Nephron progenitor cell (in vitro differentiated cells): Measurements from ENCODE around the gene ZFAND3.

Experiments used
- DNase-seq: peaks from one replicate; pipeline ENCODE4 v3.0.0; 2021
- H3K27ac Mint-ChIP-seq: 2 replicates; pipeline ENCODE4 v1.8.0; 2021; ENCODE audit warnings: mild to moderate bottlenecking, moderate library complexity, mixed read lengths
- H3K27me3 Mint-ChIP-seq: 2 replicates; pipeline ENCODE4 v1.8.0; 2021; ENCODE audit warnings: mild to moderate bottlenecking, low read depth, mixed read lengths; ENCODE audit not compliant: poor library complexity
- H3K36me3 Mint-ChIP-seq: 2 replicates; pipeline ENCODE4 v1.8.0; 2021; ENCODE audit warnings: low read depth, mixed read lengths
- H3K4me1 Mint-ChIP-seq: 2 replicates; pipeline ENCODE4 v1.8.0; 2021; ENCODE audit warnings: mixed read lengths
- H3K4me3 Mint-ChIP-seq: 2 replicates; pipeline ENCODE4 v1.8.0; 2021; ENCODE audit warnings: mild to moderate bottlenecking, moderate library complexity, mixed read lengths
- H3K9me3 Mint-ChIP-seq: 2 replicates; pipeline ENCODE4 v1.8.0; 2021; ENCODE audit warnings: mild to moderate bottlenecking, moderate library complexity, mixed read lengths
- TF ChIP-seq, protein P1 (sequence below): fragments of 200-600 bp; sonication (generic); IDR thresholded peaks from 2 replicates; pipeline ENCODE4 v1.5.0; 2021; ENCODE audit warnings: antibody characterized with exemption

ZFAND3 gene

DNA sequence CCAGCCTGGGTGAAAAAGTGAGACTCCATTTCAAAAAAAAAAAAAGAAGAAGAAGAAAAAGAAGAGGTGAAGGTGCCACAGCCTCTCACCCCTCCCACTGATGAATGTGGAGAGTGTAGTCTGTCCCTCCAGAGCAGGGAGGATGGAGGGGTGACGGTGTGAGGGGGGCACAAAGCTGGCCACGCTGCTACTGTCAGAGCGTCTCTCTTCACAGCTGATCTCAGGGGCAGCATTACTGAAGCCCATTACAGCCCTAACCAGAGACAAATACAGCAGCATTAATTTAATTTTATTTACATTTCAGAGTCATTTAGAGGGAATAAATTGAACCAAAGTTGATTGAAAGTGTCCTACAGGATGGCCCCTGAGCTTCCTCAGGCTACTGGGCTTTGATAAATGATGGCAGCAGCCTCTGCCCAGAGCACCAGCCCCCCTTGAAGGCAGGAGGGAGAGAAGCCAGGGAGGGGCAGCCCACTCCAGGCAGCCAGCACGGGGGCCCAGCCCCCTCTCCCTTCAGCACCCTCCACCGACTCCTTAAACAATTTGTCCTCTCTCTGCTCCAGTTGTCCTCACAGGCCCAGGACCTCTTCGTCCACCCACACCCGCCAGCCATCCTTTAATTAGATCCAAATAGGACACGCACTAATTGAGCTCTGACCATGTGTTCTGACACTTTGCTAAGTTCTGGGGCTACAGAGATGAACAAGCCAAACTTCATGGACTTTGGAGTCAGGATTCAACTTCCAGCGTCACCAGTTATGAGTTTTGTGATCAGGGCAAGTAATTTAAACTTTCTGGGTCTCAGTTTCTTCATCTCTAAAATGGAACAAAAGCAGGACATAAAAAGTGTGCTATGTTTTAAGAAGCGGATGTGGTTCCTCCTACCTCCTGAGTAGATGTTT, 18.6 kb upstream of the ZFAND3 start:
- TF ChIP-seq, protein P1, sequence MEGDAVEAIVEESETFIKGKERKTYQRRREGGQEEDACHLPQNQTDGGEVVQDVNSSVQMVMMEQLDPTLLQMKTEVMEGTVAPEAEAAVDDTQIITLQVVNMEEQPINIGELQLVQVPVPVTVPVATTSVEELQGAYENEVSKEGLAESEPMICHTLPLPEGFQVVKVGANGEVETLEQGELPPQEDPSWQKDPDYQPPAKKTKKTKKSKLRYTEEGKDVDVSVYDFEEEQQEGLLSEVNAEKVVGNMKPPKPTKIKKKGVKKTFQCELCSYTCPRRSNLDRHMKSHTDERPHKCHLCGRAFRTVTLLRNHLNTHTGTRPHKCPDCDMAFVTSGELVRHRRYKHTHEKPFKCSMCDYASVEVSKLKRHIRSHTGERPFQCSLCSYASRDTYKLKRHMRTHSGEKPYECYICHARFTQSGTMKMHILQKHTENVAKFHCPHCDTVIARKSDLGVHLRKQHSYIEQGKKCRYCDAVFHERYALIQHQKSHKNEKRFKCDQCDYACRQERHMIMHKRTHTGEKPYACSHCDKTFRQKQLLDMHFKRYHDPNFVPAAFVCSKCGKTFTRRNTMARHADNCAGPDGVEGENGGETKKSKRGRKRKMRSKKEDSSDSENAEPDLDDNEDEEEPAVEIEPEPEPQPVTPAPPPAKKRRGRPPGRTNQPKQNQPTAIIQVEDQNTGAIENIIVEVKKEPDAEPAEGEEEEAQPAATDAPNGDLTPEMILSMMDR: no peak
- H3K36me3 Mint-ChIP-seq: no peaks in the 10 kb centered on the region
- peaks cover 23% of the 10 kb centered on the region for H3K4me1 Mint-ChIP-seq
- H3K27me3 Mint-ChIP-seq: peaks cover 28% of the 10 kb centered on the region
- no peaks in the 10 kb centered on the region for H3K9me3 Mint-ChIP-seq
- H3K27ac Mint-ChIP-seq: no peak overlapping the region
- no peak overlapping the region for H3K4me3 Mint-ChIP-seq
- DNase-seq: no peak

DNA sequence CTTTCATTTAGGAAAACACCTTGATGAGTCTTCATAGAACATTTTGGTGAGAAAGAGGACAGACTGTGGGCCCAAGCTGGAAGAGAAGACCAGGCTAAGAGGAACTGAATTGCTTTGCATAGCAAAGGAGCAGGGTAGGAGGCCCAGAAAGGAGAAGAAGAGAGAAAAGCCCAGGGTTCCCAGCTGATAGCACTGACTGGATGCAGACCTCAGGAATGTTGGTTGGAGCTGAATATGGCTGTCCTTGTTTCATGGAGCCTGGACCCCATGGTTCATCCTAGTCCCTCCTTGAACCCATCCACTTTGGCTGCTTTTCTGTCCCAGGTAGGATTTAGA, 18.0 kb upstream of the ZFAND3 start:
- no peaks in the 10 kb centered on the region for H3K9me3 Mint-ChIP-seq
- no peak overlapping the region for H3K4me3 Mint-ChIP-seq
- peaks cover 28% of the 10 kb centered on the region for H3K27me3 Mint-ChIP-seq
- H3K27ac Mint-ChIP-seq: no peak overlapping the region
- TF ChIP-seq, protein P1: no peak
- peaks cover 23% of the 10 kb centered on the region for H3K4me1 Mint-ChIP-seq
- DNase-seq: no peak
- no peaks in the 10 kb centered on the region for H3K36me3 Mint-ChIP-seq

DNA sequence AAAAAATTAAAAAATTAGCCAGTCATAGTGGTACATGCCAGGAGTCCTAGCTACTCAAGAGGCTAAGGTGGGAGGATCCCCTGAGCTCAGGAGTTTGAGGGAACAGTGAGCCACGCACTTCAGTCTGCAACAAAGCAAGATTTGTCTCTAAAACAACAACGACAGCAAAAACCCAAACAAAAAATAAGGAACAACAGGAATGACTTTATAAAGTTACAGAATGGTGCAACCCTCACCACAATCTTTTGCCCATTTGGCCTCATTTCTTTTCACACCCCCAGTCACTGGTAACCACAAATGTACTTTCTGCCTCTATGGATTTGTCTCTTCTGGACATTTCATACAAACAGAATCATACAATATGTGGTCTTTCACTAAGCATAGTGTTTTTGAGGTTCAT, 16.7 kb upstream of the ZFAND3 start:
- DNase-seq: no peak
- TF ChIP-seq, protein P1: no peak
- H3K4me1 Mint-ChIP-seq: peaks cover 32% of the 10 kb centered on the region
- no peaks in the 10 kb centered on the region for H3K9me3 Mint-ChIP-seq
- no peak overlapping the region for H3K27ac Mint-ChIP-seq
- no peaks in the 10 kb centered on the region for H3K36me3 Mint-ChIP-seq
- H3K27me3 Mint-ChIP-seq: peaks cover 34% of the 10 kb centered on the region
- no peak overlapping the region for H3K4me3 Mint-ChIP-seq

DNA sequence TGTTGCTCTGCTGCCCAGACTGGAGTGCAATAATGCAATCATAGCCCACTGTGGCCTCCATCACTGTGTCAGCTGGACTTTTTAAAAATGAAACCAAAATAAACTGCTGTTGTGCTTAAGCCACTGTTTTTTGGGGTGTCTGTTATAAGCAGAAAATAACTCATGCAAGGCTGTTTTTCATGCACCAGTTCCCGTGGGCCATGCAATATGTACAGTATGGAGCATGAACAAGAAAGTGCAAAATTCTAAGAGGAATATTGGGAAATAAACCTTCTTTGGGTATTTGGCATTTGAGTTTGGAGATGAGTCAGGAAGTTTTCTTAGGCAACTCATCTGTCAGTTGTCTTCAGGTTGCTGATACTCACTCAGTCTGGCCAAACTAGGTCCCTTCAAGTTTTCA, 14.9 kb upstream of the ZFAND3 start:
- H3K4me3 Mint-ChIP-seq: no peak overlapping the region
- no peaks in the 10 kb centered on the region for H3K9me3 Mint-ChIP-seq
- TF ChIP-seq, protein P1: no peak
- no peak overlapping the region for H3K27ac Mint-ChIP-seq
- H3K27me3 Mint-ChIP-seq: peaks cover 30% of the 10 kb centered on the region
- no peaks in the 10 kb centered on the region for H3K36me3 Mint-ChIP-seq
- no peak for DNase-seq
- peaks cover 43% of the 10 kb centered on the region for H3K4me1 Mint-ChIP-seq

DNA sequence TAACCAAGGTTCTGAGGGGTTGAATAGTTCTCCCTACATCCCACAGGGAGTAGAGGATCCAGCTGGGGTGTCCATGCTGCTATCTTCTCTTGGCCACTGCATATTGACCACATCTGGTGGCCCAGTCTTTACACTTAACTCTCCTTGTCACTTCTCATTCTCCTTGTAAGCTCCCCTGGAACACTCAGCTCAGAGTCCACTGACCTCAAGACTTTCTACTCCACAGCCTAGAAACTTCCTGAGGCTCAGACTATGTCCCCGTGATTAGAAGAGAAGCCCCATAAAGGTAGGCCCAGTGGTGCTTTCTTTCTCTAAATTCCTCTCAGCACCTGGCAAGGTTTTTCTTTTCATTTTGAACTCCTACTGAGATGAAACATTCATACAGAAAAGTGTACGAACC, 13.3 kb upstream of the ZFAND3 start:
- Mint-ChIP-seq H3K4me1 (peaks cover 34% of the 10 kb centered on the region), H3K36me3 (no peaks in the 10 kb centered on the region), H3K27me3 (peaks cover 27% of the 10 kb centered on the region), H3K9me3 (no peaks in the 10 kb centered on the region), H3K4me3 (no peak overlapping the region), H3K27ac (no peak overlapping the region)
- TF ChIP-seq, protein P1: no peak
- no peak for DNase-seq

DNA sequence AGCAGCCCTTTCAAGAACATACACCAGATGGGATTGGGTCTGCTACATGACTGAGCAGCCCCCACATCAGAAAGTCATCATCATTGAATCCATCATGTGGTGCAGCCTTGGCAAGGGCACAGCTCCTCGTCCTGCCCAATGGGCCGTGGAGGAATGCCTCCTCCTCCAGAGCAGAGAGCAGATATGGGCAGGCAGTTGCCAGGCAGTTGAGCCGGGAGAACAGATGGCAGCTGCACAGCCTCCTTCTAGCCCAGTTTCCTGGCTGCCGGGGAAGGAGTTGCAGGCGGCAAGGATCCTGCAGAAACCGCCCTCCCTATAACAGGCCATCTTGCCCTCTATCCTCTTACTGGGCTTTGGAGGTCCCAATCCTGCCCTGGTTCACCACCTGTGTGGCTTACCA, 11.9 kb upstream of the ZFAND3 start:
- DNase-seq: peak; percentile 20
- no peaks in the 10 kb centered on the region for H3K36me3 Mint-ChIP-seq
- TF ChIP-seq, protein P1: no peak
- peaks cover 12% of the 10 kb centered on the region for H3K9me3 Mint-ChIP-seq
- H3K4me1 Mint-ChIP-seq: peaks cover 30% of the 10 kb centered on the region
- H3K27me3 Mint-ChIP-seq: peaks cover 20% of the 10 kb centered on the region
- no peak overlapping the region for H3K4me3 Mint-ChIP-seq
- no peak overlapping the region for H3K27ac Mint-ChIP-seq
